ENCODE measurements around the gene HERC4. TPM values are rescaled to one million over a fixed set of nuclear protein-coding genes. Genes with fewer than 3 reads are reported as not detected.

The HERC4 gene
- polyA plus RNA-seq, 2 donors, result 11.8 to 13.3 TPM

DNA sequence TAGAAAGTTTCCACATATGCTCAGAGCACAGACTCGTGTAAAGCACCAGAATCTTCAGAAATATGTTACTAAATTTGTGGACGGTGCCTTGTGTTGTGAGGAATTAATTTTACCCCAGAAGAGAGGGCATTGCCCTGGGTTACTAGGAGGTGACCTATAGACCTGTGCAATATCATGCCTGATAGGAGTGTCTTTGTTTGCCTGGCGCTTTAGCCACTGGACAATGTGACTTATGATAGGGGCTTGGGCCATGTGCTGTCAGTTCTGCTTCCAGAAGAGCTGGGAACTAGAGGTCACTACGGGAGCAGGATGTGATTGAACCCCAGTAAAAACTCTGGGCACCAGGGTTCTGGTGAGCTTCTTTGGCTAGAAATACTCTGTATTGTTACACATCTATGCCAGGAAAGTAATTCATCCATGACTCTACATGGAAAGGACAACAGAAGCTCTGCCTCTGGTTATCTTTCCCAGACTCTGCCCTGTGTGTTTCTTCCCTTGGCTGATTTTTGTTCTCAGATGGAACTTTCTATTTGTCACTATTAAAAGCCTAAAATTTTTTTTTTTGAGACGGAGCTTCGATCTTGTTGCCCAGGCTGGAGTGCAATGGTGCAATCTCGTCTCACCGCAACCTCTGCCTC is 115.1 kb downstream of the HERC4 start:
- Histone ChIP-seq H3K27me3 (ENCODE audit: control insufficient read depth in 1 of 2, insufficient read depth in 2 of 2, low read length in 2 of 2) (no peaks in the 10 kb centered on the region), H3K27ac (ENCODE audit: low read depth in 2 of 2, low read length in 1 of 2) (no peak overlapping the region), H3K9me3 (ENCODE audit: control insufficient read depth in 2 of 2, insufficient read depth in 1 of 2, low read depth in 1 of 2, low read length in 1 of 2) (no peaks in the 10 kb centered on the region), H3K4me1 (ENCODE audit: control insufficient read depth in 2 of 2, insufficient read depth in 2 of 2, low read length in 1 of 2) (no peaks in the 10 kb centered on the region), H3K36me3 (ENCODE audit: control insufficient read depth in 2 of 2, insufficient read depth in 2 of 2, low read length in 1 of 2) (no peaks in the 10 kb centered on the region), H3K4me3 (ENCODE audit: low read depth in 1 of 2, low read length in 2 of 2) (no peak overlapping the region)
- WGBS, 2 donors, result 94 to 96% methylated on average over 8 of the region's 8 CpGs

DNA sequence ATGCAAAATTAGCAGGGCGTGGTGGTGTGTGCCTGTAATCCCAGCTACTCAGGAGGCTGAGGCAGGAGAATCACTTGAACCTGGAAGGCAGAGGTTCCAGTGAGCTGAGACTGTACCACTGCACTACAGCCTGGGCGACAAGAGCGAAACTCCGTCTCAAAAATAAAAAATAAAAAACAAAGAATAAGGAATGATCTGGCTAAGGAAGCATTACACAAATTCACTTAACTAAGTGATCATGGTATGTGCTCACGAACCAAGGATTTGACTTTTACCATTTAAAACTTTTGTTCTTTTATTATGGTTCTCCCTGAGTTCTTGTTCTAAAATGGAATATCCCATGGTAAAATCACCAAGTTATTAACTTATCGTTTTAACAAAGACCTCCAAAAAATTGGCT is 119.5 kb downstream of the HERC4 start:
- 96 to 98% methylated on average over 6 of the region's 6 CpGs for WGBS, 2 donors
- Histone ChIP-seq H3K27me3 (ENCODE audit: control insufficient read depth in 1 of 2, insufficient read depth in 2 of 2, low read length in 2 of 2) (no peaks in the 10 kb centered on the region), H3K27ac (ENCODE audit: low read depth in 2 of 2, low read length in 1 of 2) (no peak overlapping the region), H3K9me3 (ENCODE audit: control insufficient read depth in 2 of 2, insufficient read depth in 1 of 2, low read depth in 1 of 2, low read length in 1 of 2) (no peaks in the 10 kb centered on the region), H3K4me3 (ENCODE audit: low read depth in 1 of 2, low read length in 2 of 2) (no peak overlapping the region), H3K4me1 (ENCODE audit: control insufficient read depth in 2 of 2, insufficient read depth in 2 of 2, low read length in 1 of 2) (no peaks in the 10 kb centered on the region), H3K36me3 (ENCODE audit: control insufficient read depth in 2 of 2, insufficient read depth in 2 of 2, low read length in 1 of 2) (no peaks in the 10 kb centered on the region)

DNA sequence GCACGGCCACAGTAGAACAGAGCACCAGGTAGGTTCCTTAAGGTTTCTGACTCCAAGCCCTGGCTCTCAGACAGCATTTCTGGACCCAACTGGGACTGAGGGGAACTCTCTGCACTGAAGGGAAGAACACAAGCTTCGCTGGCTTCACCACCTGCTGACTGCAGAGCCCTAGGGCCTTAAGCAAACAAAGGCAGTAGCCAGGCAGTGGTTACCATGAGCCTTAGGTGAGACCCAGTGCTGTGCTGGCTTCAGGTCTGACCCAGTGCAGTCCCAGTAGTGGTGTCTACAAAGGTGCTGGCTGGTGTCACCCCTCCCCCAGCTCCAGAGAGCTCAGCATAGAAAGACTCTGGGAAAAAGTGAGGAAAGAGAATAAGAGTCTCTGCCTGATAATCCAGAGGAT is 131.2 kb downstream of the HERC4 start:
- H3K36me3 ChIP-seq (ENCODE audit: control insufficient read depth in 2 of 2, insufficient read depth in 2 of 2, low read length in 1 of 2), result peaks cover 3 to 6% of the 10 kb centered on the region in 2 donors

DNA sequence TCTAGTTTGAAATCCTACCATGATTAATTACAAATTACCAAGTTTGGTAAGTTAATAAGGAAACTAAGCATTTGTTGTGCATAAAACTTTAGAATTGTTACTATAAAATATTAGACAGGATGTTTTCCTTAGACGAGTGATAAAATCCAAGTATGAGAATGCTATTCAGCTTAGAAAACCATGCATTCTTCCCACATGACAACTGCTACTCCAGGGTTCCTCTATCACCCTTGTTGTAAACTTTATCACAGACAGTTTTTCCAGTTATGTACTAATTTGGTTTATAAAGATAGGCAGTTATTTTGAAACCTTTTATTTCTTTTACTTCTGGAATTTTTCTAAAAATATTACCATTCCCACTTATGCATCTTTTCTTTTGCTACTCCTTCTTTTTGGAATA is 138.7 kb downstream of the HERC4 start:
- Histone ChIP-seq H3K27ac (ENCODE audit: low read depth in 2 of 2, low read length in 1 of 2) (no peak overlapping the region), H3K9me3 (ENCODE audit: control insufficient read depth in 2 of 2, insufficient read depth in 1 of 2, low read depth in 1 of 2, low read length in 1 of 2) (no peaks in the 10 kb centered on the region), H3K4me3 (ENCODE audit: low read depth in 1 of 2, low read length in 2 of 2) (no peak overlapping the region), H3K36me3 (ENCODE audit: control insufficient read depth in 2 of 2, insufficient read depth in 2 of 2, low read length in 1 of 2) (peaks cover 3 to 6% of the 10 kb centered on the region in 2 donors), H3K27me3 (ENCODE audit: control insufficient read depth in 1 of 2, insufficient read depth in 2 of 2, low read length in 2 of 2) (no peaks in the 10 kb centered on the region), H3K4me1 (ENCODE audit: control insufficient read depth in 2 of 2, insufficient read depth in 2 of 2, low read length in 1 of 2) (no peaks in the 10 kb centered on the region)
- 75 to 94% methylated on average over 1 of the region's 1 CpG for WGBS, 2 donors

More for the DNA sequence above, 131.2 kb downstream of the HERC4 start:
- WGBS, 2 donors, result 96 to 97% methylated on average over 2 of the region's 2 CpGs
- no peaks in the 10 kb centered on the region for H3K27me3 ChIP-seq (ENCODE audit: control insufficient read depth in 1 of 2, insufficient read depth in 2 of 2, low read length in 2 of 2)
- no peak overlapping the region for H3K27ac ChIP-seq (ENCODE audit: low read depth in 2 of 2, low read length in 1 of 2)
- H3K4me3 ChIP-seq (ENCODE audit: low read depth in 1 of 2, low read length in 2 of 2), result no peak overlapping the region
- no peaks in the 10 kb centered on the region for H3K4me1 ChIP-seq (ENCODE audit: control insufficient read depth in 2 of 2, insufficient read depth in 2 of 2, low read length in 1 of 2)
- no peaks in the 10 kb centered on the region for H3K9me3 ChIP-seq (ENCODE audit: control insufficient read depth in 2 of 2, insufficient read depth in 1 of 2, low read depth in 1 of 2, low read length in 1 of 2)

DNA sequence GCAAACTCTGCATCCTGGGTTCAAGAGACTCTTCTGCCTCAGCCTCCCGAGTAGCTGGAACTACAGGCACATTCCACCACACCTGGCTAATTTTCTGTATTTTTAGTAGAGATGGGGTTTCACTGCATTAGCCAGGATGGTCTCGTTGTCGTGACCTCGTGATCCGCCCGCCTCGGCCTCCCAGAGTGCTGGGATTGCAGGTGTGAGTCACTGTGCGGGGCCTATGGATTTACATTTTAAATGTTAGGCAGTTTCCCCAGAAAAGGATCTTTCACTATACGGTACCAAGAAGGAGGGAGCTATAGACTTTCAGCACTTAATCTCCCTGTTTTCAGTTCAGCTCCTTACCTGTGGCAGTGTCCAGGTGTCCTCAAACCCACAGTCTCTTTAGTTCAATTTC is 139.9 kb downstream of the HERC4 start:
- peaks cover 3 to 6% of the 10 kb centered on the region in 2 donors for H3K36me3 ChIP-seq (ENCODE audit: control insufficient read depth in 2 of 2, insufficient read depth in 2 of 2, low read length in 1 of 2)

DNA sequence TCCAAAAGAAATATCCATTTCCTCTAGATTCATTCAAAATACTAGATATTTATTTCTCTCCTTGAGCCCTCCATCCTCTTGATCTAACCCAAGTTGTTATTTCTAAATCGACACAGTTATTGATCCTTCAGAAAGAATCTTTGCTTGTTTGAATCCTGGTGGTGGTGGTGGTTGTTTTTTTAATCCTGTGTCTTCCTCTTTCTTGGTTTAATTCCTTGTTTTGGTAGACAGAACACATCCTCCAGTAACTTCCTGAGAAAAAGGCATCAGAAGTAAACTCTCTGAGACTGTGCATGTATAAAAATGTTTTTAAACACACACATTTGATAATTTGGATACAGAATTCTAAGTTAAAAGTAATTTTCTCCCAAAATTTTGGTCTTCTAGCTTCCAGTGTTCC is 140.7 kb downstream of the HERC4 start:
- WGBS, 2 donors, result 77 to 84% methylated on average over 1 of the region's 1 CpG

More for the DNA sequence above, 139.9 kb downstream of the HERC4 start:
- no peaks in the 10 kb centered on the region for H3K4me1 ChIP-seq (ENCODE audit: control insufficient read depth in 2 of 2, insufficient read depth in 2 of 2, low read length in 1 of 2)
- H3K9me3 ChIP-seq (ENCODE audit: control insufficient read depth in 2 of 2, insufficient read depth in 1 of 2, low read depth in 1 of 2, low read length in 1 of 2), result no peaks in the 10 kb centered on the region
- H3K4me3 ChIP-seq (ENCODE audit: low read depth in 1 of 2, low read length in 2 of 2), result no peak overlapping the region
- H3K27me3 ChIP-seq (ENCODE audit: control insufficient read depth in 1 of 2, insufficient read depth in 2 of 2, low read length in 2 of 2), result no peaks in the 10 kb centered on the region
- 98% methylated on average over 9 of the region's 9 CpGs for WGBS, 2 donors
- H3K27ac ChIP-seq (ENCODE audit: low read depth in 2 of 2, low read length in 1 of 2), result no peak overlapping the region

DNA sequence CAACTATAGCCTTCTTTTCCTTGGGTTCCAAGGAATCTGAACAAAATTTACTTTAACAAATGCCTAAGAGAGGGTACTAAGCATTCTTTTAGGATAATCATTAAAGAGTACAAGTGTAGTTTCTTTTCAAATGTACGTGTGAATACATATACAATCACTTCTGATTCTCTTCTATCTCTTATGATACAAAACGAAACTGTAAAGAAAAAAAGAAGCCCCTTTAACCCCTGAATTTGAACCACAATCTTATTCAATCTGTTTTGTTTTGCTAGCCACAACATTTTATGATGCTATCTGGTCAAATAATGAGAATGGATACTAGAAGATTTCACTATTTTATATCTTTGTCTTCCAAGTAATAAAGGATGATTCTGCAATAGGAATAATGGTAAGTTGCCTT is 141.9 kb downstream of the HERC4 start:
- Histone ChIP-seq H3K27ac (ENCODE audit: low read depth in 2 of 2, low read length in 1 of 2) (no peak overlapping the region), H3K27me3 (ENCODE audit: control insufficient read depth in 1 of 2, insufficient read depth in 2 of 2, low read length in 2 of 2) (no peaks in the 10 kb centered on the region), H3K9me3 (ENCODE audit: control insufficient read depth in 2 of 2, insufficient read depth in 1 of 2, low read depth in 1 of 2, low read length in 1 of 2) (no peaks in the 10 kb centered on the region), H3K4me3 (ENCODE audit: low read depth in 1 of 2, low read length in 2 of 2) (no peak overlapping the region), H3K4me1 (ENCODE audit: control insufficient read depth in 2 of 2, insufficient read depth in 2 of 2, low read length in 1 of 2) (no peaks in the 10 kb centered on the region), H3K36me3 (ENCODE audit: control insufficient read depth in 2 of 2, insufficient read depth in 2 of 2, low read length in 1 of 2) (peaks cover 3 to 4% of the 10 kb centered on the region in 2 donors)
- 77 to 83% methylated on average over 2 of the region's 2 CpGs for WGBS, 2 donors

More for the DNA sequence above, 140.7 kb downstream of the HERC4 start:
- no peaks in the 10 kb centered on the region for H3K9me3 ChIP-seq (ENCODE audit: control insufficient read depth in 2 of 2, insufficient read depth in 1 of 2, low read depth in 1 of 2, low read length in 1 of 2)
- H3K27me3 ChIP-seq (ENCODE audit: control insufficient read depth in 1 of 2, insufficient read depth in 2 of 2, low read length in 2 of 2), result no peaks in the 10 kb centered on the region
- no peak overlapping the region for H3K4me3 ChIP-seq (ENCODE audit: low read depth in 1 of 2, low read length in 2 of 2)
- peaks cover 3 to 6% of the 10 kb centered on the region in 2 donors for H3K36me3 ChIP-seq (ENCODE audit: control insufficient read depth in 2 of 2, insufficient read depth in 2 of 2, low read length in 1 of 2)
- no peak overlapping the region for H3K27ac ChIP-seq (ENCODE audit: low read depth in 2 of 2, low read length in 1 of 2)
- no peaks in the 10 kb centered on the region for H3K4me1 ChIP-seq (ENCODE audit: control insufficient read depth in 2 of 2, insufficient read depth in 2 of 2, low read length in 1 of 2)

DNA sequence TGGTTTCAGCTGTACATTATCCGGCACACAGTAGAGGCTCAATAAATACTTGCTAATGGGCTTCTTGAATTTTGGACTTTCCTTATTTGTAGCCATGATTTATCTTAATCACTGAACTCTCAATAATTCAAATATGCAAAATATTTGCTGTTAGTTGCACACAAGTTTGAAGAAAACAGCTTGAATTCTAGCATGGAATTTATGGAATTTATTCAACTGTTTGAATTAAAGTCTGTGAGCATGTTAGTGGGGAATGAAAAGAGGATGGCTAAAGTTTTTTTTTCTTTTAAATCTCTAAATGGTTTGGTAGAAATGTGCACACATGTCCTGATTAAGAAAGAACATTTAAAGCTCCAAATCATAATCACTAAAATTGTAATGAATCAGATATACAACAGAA is 148.1 kb downstream of the HERC4 start:
- H3K27ac ChIP-seq (ENCODE audit: low read depth in 2 of 2, low read length in 1 of 2), result no peak overlapping the region
- 97 to 100% methylated on average over 1 of the region's 1 CpG for WGBS, 2 donors
- no peak overlapping the region for H3K4me3 ChIP-seq (ENCODE audit: low read depth in 1 of 2, low read length in 2 of 2)
- no peaks in the 10 kb centered on the region for H3K9me3 ChIP-seq (ENCODE audit: control insufficient read depth in 2 of 2, insufficient read depth in 1 of 2, low read depth in 1 of 2, low read length in 1 of 2)
- H3K27me3 ChIP-seq (ENCODE audit: control insufficient read depth in 1 of 2, insufficient read depth in 2 of 2, low read length in 2 of 2), result no peaks in the 10 kb centered on the region
- peaks cover 0 to 3% of the 10 kb centered on the region in 2 donors for H3K36me3 ChIP-seq (ENCODE audit: control insufficient read depth in 2 of 2, insufficient read depth in 2 of 2, low read length in 1 of 2)
- no peaks in the 10 kb centered on the region for H3K4me1 ChIP-seq (ENCODE audit: control insufficient read depth in 2 of 2, insufficient read depth in 2 of 2, low read length in 1 of 2)

DNA sequence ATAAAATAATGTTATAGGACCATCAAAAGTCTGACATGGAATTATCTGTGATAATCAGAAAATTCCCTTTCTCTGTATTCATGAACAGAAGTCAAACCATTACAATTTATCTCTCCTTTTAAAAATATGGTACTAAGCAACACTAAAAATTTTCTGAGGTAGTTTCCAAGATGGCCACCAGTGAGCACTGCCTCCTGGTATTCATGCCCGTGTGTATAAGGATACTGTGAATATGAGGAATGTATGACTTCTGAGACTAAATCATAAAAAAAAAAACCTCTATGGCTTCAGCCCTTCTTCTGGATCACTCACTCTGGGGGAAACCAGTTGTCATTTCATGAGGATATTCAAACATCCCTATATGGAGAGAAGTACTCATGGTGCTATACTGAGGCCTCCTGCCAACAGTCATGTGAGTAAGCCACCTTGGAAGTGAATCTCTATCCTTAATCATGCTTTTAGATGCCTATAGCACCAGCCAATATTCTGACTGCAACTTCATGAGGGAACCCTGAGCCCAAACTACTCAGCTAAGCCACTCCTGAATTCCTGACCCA is 149.6 kb downstream of the HERC4 start:
- no peak overlapping the region for H3K27ac ChIP-seq (ENCODE audit: low read depth in 2 of 2, low read length in 1 of 2)
- H3K36me3 ChIP-seq (ENCODE audit: control insufficient read depth in 2 of 2, insufficient read depth in 2 of 2, low read length in 1 of 2), result no peaks in the 10 kb centered on the region
- 80 to 89% methylated on average over 1 of the region's 1 CpG for WGBS, 2 donors
- no peaks in the 10 kb centered on the region for H3K27me3 ChIP-seq (ENCODE audit: control insufficient read depth in 1 of 2, insufficient read depth in 2 of 2, low read length in 2 of 2)
- H3K4me3 ChIP-seq (ENCODE audit: low read depth in 1 of 2, low read length in 2 of 2), result no peak overlapping the region
- H3K9me3 ChIP-seq (ENCODE audit: control insufficient read depth in 2 of 2, insufficient read depth in 1 of 2, low read depth in 1 of 2, low read length in 1 of 2), result no peaks in the 10 kb centered on the region
- H3K4me1 ChIP-seq (ENCODE audit: control insufficient read depth in 2 of 2, insufficient read depth in 2 of 2, low read length in 1 of 2), result no peaks in the 10 kb centered on the region

DNA sequence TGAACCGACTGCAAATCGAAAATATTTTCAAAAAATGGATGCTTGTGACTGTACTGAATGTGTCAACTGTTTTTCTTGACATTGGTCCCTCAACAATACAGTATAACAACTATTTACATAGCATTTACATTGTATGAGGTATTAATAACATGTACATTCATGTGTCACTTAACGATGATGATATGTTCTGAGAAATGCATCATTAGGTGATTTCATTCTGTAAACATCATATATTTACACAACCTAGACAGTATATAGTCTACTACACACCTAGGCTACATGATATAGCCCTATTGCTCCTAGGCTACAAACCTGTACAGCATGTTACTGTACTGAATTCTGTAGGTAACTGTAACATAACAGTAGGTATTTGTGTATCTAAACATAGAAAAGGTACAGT is 150.9 kb downstream of the HERC4 start:
- no peak overlapping the region for H3K27ac ChIP-seq (ENCODE audit: low read depth in 2 of 2, low read length in 1 of 2)
- no peaks in the 10 kb centered on the region for H3K36me3 ChIP-seq (ENCODE audit: control insufficient read depth in 2 of 2, insufficient read depth in 2 of 2, low read length in 1 of 2)
- H3K4me3 ChIP-seq (ENCODE audit: low read depth in 1 of 2, low read length in 2 of 2), result no peak overlapping the region
- no peaks in the 10 kb centered on the region for H3K4me1 ChIP-seq (ENCODE audit: control insufficient read depth in 2 of 2, insufficient read depth in 2 of 2, low read length in 1 of 2)
- H3K27me3 ChIP-seq (ENCODE audit: control insufficient read depth in 1 of 2, insufficient read depth in 2 of 2, low read length in 2 of 2), result no peaks in the 10 kb centered on the region
- no peaks in the 10 kb centered on the region for H3K9me3 ChIP-seq (ENCODE audit: control insufficient read depth in 2 of 2, insufficient read depth in 1 of 2, low read depth in 1 of 2, low read length in 1 of 2)
- WGBS, 2 donors, result 94 to 96% methylated on average over 3 of the region's 3 CpGs
